Endothelial cell of hepatic sinusoid (primary cell): Measurements from ENCODE around the gene HINT1.
"Not testable (repeated sequence)": the region's sequence is repeated elsewhere in the genome, so short reads cannot be mapped to it uniquely, and the experiment has no call there.

Source experiments
- in situ Hi-C: cut with HindIII; loops from 2 replicates; pipeline ENCODE4 v1.10.0; 2017; ENCODE audit warnings: low sequenced_read_pairs

The HINT1 gene

GRCh38 chr5:131165119-131165727, at the start of gene HINT1:
HINT1 (minus strand) TSS chr5:131165256; CDS start chr5:131165205, 51 bp downstream.
- in situ Hi-C loops = no loop called here

GRCh38 chr5:131214609-131215227, 49.7 kb upstream of the HINT1 start:
- in situ Hi-C loops = no loop called here

GRCh38 chr5:131212471-131213021, 47.5 kb upstream of the HINT1 start:
- in situ Hi-C loops = no loop called here

- in situ Hi-C loops = no loop called here
These were observed 46.6 kb upstream of the HINT1 start for GRCh38 chr5:131211669-131212068.

- in situ Hi-C loops = no loop called here
These were observed 45.1 kb upstream of the HINT1 start for GRCh38 chr5:131210151-131210510.

GRCh38 chr5:131209506-131210150, 44.6 kb upstream of the HINT1 start:
- in situ Hi-C loops = no loop called here

GRCh38 chr5:131209175-131209505, 44.1 kb upstream of the HINT1 start:
- in situ Hi-C loops = no loop called here

GRCh38 chr5:131206772-131207171, 41.7 kb upstream of the HINT1 start:
- in situ Hi-C loops = no loop called here

- in situ Hi-C loops = no loop called here
These were observed 41.0 kb upstream of the HINT1 start for GRCh38 chr5:131206061-131206460.

- in situ Hi-C loops = no loop called here
These were observed 39.9 kb upstream of the HINT1 start for GRCh38 chr5:131204964-131205363.

- in situ Hi-C loops = no loop called here
These were observed 35.5 kb upstream of the HINT1 start for GRCh38 chr5:131200560-131200959.

GRCh38 chr5:131198625-131199024, 33.6 kb upstream of the HINT1 start:
- in situ Hi-C loops = no loop called here

- in situ Hi-C loops = no loop called here
These were observed 31.3 kb upstream of the HINT1 start for GRCh38 chr5:131196331-131196730.

- in situ Hi-C loops = no loop called here
These were observed 30.6 kb upstream of the HINT1 start for GRCh38 chr5:131195696-131196095.

- in situ Hi-C loops = no loop called here
These were observed 29.7 kb upstream of the HINT1 start for GRCh38 chr5:131194725-131195124.

- in situ Hi-C loops = not testable (repeated sequence)
These were observed 28.8 kb upstream of the HINT1 start for GRCh38 chr5:131193897-131194296.

- in situ Hi-C loops = no loop called here
These were observed 28.1 kb upstream of the HINT1 start for GRCh38 chr5:131193106-131193505.

- in situ Hi-C loops = no loop called here
These were observed 21.7 kb upstream of the HINT1 start for GRCh38 chr5:131186561-131187256.

- in situ Hi-C loops = no loop called here
These were observed 20.6 kb upstream of the HINT1 start for GRCh38 chr5:131185523-131186104.

- in situ Hi-C loops = no loop called here
These were observed 17.8 kb upstream of the HINT1 start for GRCh38 chr5:131182839-131183238.

- in situ Hi-C loops = no loop called here
These were observed 15.4 kb upstream of the HINT1 start for GRCh38 chr5:131180407-131180806.
